Suprapubic skin (tissue), 4 donors: ENCODE results near the gene PHKB.

Experiments
- EP300 ChIP-seq: sonication (generic); formaldehyde crosslinking; IDR thresholded peaks from one replicate; pipeline ENCODE4 v1.6.1; 2017; ENCODE audit warnings: antibody characterized with exemption
- POLR2A ChIP-seq, 2 donors: fragments of 450-650 bp; IDR thresholded peaks; one replicate each; pipeline ENCODE4 v1.6.1; 2017; ENCODE audit warnings: antibody characterized with exemption in 2 of 2, mild to moderate bottlenecking in 2 of 2, moderate library complexity in 2 of 2
- POLR2AphosphoS5 ChIP-seq, 3 donors: sonication (generic); formaldehyde crosslinking; IDR thresholded peaks; one replicate each; pipeline ENCODE4 v1.6.1; 2017; ENCODE audit warnings: antibody characterized with exemption in 3 of 3
- TF ChIP-seq, protein P1 (sequence below), 2 donors: fragments of 200-600 bp in 1 of 2; fragments of 450-650 bp in 1 of 2; sonication (generic) in 1 of 2; IDR thresholded peaks; one replicate each; pipeline ENCODE4 v1.5.1; 2016 to 2019; ENCODE audit warnings: antibody characterized with exemption in 2 of 2, mild to moderate bottlenecking in 1 of 2, moderate library complexity in 1 of 2

DNA sequence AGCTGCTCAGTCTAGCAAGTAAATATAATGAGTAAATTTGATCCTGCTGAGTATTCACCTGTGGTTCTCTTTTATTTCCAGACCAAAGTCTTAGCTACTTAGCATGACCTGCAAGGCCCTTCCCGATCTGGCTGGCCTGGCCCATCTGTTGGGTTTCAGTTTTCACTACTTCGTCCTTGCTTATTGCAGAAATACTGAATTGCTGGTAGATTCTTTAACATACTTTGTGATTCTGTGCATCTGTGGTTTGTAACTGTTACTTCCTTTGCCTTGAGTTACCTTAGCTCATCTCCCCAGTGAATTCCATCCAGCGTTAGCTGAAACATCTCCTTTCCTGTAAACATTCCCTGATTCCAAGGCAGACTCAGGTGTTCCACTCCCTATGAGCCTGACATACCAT lies 131.1 kb downstream of the PHKB start:
- TF ChIP-seq, protein P1, sequence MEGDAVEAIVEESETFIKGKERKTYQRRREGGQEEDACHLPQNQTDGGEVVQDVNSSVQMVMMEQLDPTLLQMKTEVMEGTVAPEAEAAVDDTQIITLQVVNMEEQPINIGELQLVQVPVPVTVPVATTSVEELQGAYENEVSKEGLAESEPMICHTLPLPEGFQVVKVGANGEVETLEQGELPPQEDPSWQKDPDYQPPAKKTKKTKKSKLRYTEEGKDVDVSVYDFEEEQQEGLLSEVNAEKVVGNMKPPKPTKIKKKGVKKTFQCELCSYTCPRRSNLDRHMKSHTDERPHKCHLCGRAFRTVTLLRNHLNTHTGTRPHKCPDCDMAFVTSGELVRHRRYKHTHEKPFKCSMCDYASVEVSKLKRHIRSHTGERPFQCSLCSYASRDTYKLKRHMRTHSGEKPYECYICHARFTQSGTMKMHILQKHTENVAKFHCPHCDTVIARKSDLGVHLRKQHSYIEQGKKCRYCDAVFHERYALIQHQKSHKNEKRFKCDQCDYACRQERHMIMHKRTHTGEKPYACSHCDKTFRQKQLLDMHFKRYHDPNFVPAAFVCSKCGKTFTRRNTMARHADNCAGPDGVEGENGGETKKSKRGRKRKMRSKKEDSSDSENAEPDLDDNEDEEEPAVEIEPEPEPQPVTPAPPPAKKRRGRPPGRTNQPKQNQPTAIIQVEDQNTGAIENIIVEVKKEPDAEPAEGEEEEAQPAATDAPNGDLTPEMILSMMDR (IDR thresholded peaks at IDR 0.05): no peak
- TF ChIP-seq POLR2AphosphoS5 (IDR thresholded peaks at IDR 0.05) (no peak), POLR2A (IDR thresholded peaks at IDR 0.05) (no peak), EP300 (no peak)
